H1 (cell line): ENCODE measurements around the gene COPA.

Experiments used
- CTCF ChIP-seq, 3 experiments: IDR thresholded peaks; 1 replicate in 2 of 3; 2 replicates in 1 of 3; pipeline versions ENCODE4 v1.5.1 to v1.6.1; 2011; ENCODE audit warnings: low read length in 3 of 3, mild to moderate bottlenecking in 3 of 3, inconsistent platforms in 2 of 3, low read depth in 1 of 3, moderate library complexity in 1 of 3; ENCODE audit not compliant: insufficient read depth in 1 of 3; ENCODE audit errors: control extremely low read depth in 1 of 3
- EZH2 ChIP-seq: fragments of 200-600 bp; sonication (generic); IDR thresholded peaks from 2 replicates; pipeline ENCODE4 v1.7.1; 2012; ENCODE audit warnings: low read depth, mild to moderate bottlenecking, moderate library complexity, low read length, inconsistent platforms; ENCODE audit not compliant: severe bottlenecking
- SAP30 ChIP-seq: fragments of 300-600 bp; sonication (generic); IDR thresholded peaks from 2 replicates; pipeline ENCODE4 v1.7.1; 2012; ENCODE audit warnings: low read length, moderate library complexity, mild to moderate bottlenecking, inconsistent platforms; ENCODE audit not compliant: insufficient read depth, insufficient replicate concordance
- TAF1 ChIP-seq: IDR thresholded peaks from 2 replicates; pipeline ENCODE4 v1.6.1; 2011; ENCODE audit warnings: mild to moderate bottlenecking, low read depth, low read length
- TCF12 ChIP-seq: IDR thresholded peaks from 2 replicates; pipeline ENCODE4 v1.6.1; 2011; ENCODE audit warnings: low read depth, mild to moderate bottlenecking, low read length

GRCh38 chr1:160346958-160347357, 3.9 kb upstream of the COPA start:
- TF ChIP-seq SAP30 (no peak), CTCF (IDR thresholded peaks at IDR 0.05; ENCODE audit: control extremely low read depth in 1 of 3, insufficient read depth in 1 of 3, low read depth in 1 of 3, low read length in 3 of 3) (no peak), TAF1 (no peak), TCF12 (no peak), EZH2 (no peak)
